GM10847 (cell line): Measurements from ENCODE around the gene PALB2.

ENCODE experiments used
- POLR2A ChIP-seq: IDR thresholded peaks from 2 replicates; pipeline ENCODE4 v1.6.1; 2011; ENCODE audit not compliant: insufficient read length; ENCODE audit errors: extremely low read depth

Gene PALB2

GRCh38 chr16:23597003-23597756 lies 43.9 kb downstream of the PALB2 start:
- no peak for TF ChIP-seq POLR2A

DNA sequence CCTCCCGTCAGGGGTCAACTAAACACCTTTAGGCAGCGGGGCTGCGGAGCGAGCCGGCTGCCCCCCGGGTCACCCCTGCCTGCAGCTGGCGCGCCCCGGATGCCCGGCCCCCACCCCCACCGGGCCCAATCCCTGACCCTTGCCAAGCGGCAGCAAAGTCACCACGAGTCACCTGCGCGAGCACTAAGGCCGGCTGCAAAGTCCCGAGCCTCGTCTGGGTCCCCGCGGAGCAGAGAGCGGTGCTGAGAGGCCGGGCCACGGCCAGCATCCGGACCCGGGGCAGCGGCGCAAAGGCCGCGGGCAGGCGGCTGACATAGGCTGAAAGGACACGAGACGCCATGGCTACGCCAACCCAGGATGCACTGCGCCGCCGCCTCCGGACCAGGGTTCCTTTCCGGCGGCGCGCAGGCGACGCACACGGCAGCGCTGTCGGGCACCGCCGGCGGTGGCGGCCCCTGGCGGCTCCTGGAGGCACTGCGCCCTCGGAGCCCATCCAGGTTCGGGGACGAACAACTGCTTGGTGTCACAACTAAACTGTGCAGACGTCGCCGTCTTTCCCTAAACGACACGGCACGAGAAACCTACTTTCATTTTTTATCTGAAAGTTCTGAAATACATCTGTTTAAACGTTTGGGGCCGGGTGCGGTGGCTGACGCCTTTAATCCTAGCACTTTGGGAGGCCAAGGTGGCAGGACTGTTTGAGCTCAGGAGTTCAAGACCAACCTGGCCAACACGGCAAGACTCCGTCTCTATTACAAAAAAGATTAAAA lies 45.0 kb downstream of the PALB2 start, which contains the start of gene NDUFAB1:
NDUFAB1 (minus strand) TSS at position 366 of the 770 bp plus-strand sequence; CDS start at position 340, 26 bp downstream.
- TF ChIP-seq POLR2A: peak; percentile 68

- no peak for TF ChIP-seq POLR2A
These were observed 45.7 kb downstream of the PALB2 start for GRCh38 chr16:23595246-23595950.

DNA sequence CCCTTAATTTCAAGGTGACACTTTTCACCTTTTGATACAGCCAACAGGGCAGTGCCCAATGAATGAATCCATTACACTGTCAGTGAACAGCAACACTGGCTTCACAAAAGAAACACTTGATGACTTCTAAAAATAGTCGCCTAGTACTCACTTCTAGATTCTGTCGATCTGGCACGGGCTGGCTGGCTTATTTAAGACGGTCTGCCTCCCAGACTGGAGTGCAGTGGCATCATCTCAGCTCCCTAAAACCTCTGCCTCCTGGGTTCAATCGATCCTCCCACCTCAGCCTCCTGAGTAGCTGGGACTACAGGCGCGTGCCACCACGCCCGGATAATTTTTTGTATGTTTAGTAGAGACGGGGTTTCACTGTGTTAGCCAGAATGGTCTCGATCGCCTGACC lies 46.9 kb downstream of the PALB2 start:
- no peak for TF ChIP-seq POLR2A

GRCh38 chr16:23590181-23590580 lies 50.9 kb downstream of the PALB2 start:
- no peak for TF ChIP-seq POLR2A

DNA sequence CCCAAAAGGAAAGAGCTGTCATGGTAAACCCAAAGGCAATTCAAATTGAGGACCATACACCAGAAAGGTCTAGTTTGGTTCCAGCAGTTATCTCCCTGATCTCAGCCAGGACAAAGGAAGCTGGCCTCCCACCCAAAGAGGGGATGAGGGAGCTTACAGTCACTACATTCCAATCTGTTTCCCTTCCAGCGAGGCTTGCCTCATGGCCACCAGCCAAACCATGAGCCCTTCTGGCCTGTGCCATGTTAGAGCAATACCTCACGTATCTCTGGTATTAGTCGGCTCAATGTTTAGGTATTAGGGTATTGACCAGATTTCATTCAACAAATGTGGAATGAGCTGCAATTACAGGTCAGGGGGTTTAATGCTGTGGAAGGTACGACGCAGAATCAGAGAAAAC lies 53.4 kb downstream of the PALB2 start:
- TF ChIP-seq POLR2A: no peak

GRCh38 chr16:23584186-23585076 lies 56.7 kb downstream of the PALB2 start:
- no peak for TF ChIP-seq POLR2A

DNA sequence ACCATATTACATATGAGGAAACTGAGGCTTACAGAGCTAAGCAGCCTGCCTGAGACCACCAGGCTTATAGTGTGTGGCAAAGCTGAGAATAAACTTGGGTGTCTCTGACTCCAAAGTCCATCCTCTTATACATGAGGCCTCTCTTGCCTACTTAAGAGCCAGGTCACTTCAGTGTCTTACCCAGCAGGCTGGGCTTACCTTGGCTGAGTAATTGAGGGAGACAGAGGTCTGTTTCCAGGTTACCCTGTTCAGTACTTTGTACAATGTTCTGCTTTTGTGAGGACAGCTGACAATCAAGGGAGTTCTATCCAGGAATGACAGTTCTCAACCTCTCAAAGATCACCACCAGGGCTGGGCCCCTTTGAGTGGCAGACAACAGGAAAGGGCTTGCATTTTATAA lies 59.3 kb downstream of the PALB2 start:
- TF ChIP-seq POLR2A: no peak

DNA sequence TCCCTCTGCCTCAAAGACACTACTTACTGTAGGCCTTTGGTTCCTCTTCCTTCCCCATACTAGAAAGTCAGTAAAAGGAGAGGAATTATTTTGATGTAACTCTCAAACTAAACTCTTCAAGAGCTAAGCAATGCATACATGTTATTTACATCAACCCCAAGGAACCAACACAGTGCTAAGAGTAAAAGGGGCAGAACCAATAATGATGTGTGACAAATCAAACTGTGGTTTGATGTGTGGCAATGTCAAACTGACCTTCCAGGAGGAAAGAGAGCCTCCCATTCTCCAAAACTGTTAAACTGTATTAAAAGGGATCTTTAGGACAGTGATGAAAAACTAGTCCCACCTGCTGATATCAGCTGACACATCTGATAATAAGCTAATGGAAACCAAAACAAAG lies 60.7 kb downstream of the PALB2 start:
- TF ChIP-seq POLR2A: no peak

DNA sequence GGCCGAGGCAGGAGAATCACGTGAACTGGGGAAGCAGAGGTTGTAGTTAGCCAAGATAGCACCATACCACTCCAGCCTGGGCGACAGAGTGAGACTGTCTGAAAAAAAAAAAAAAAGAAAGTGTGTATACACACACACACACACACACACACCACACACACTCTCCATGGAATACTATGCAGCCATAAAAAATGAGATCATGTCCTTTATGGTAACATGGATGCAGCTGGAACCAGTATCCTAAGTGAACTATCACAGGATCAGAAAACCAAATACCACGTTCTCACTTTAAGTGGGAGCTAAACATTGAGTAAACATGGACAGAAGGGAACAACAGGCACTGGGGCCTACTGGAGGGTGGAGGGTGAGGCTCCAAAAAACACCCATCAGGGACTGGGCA lies 61.7 kb downstream of the PALB2 start:
- TF ChIP-seq POLR2A: no peak

GRCh38 chr16:23578101-23578830 lies 62.8 kb downstream of the PALB2 start:
- no peak for TF ChIP-seq POLR2A

DNA sequence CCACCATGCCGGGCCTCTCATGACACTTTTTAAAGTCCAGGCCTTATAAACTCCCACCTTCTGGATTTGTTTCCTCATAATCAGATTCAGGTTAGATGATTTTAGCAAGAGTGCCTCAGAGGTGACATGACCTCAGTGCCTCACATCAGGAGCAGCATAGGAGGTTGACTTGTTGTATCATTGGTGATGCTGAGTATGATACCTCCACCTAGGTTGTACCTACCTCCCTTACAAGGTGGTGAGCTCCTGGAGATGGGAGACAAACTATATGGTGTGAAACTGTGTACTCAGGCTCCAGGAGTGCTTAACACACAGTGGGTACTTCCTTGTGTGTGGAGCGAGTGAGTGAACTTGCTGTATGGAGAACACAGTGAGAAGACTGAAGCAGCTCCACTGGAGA lies 63.6 kb downstream of the PALB2 start:
- TF ChIP-seq POLR2A: no peak

DNA sequence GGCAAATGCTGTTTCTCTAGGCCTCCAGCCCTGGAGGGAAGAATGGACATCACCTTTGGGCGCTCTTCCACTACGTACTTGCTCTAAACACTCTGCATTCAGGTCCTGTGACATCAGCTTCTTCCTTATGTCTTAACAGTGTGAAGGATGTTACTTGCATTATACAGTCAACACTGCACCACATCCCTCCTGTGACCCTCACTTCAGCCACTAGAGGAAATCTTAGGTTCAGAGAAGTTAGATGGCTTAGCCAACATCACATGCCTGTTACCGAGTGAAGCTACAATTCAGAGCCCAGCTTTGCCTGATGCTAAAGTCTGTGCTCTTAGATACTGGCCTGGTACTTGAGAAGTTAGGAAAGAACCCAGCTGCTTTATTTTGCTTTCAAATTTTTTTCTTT lies 65.3 kb downstream of the PALB2 start:
- no peak for TF ChIP-seq POLR2A

GRCh38 chr16:23573817-23574216 lies 67.3 kb downstream of the PALB2 start:
- no peak for TF ChIP-seq POLR2A
